OCI-LY1 (cell line): ENCODE data around the gene FBLN7.
"Not testable (repeated sequence)": the region's sequence is repeated elsewhere in the genome, so short reads cannot be mapped to it uniquely, and the experiment has no call there.

Experiments
- H2AFZ ChIP-seq: fragments of 200-600 bp; sonication (generic), shearing (Covaris generic); 2 replicates; pipeline ENCODE4 v1.6.0; 2014; ENCODE audit warnings: antibody characterized with exemption, mild to moderate bottlenecking, low read length
- H3F3A ChIP-seq: fragments of 200-600 bp; sonication (generic), shearing (Covaris generic); 2 replicates; pipeline ENCODE4 v1.6.0; 2014; ENCODE audit warnings: mild to moderate bottlenecking, antibody characterized with exemption, low read length, moderate library complexity; ENCODE audit not compliant: insufficient read depth
- H3K27ac ChIP-seq: fragments of 200-600 bp; sonication (generic); 2 replicates; pipeline ENCODE4 v1.5.1; 2014; ENCODE audit warnings: low read length, mixed run types, mild to moderate bottlenecking, low read depth; ENCODE audit not compliant: poor library complexity, severe bottlenecking
- H3K27me3 ChIP-seq: fragments of 200-600 bp; sonication (generic); 2 replicates; pipeline ENCODE4 v1.6.0; 2014; ENCODE audit warnings: antibody characterized with exemption, mild to moderate bottlenecking, low read length, moderate library complexity; ENCODE audit not compliant: insufficient read depth
- H3K36me3 ChIP-seq: fragments of 200-600 bp; sonication (generic); 2 replicates; pipeline ENCODE4 v1.6.1; 2014; ENCODE audit warnings: mild to moderate bottlenecking, antibody characterized with exemption, low read length, moderate library complexity, mixed read lengths; ENCODE audit not compliant: insufficient read depth
- H3K4me1 ChIP-seq: fragments of 200-600 bp; sonication (generic); 2 replicates; pipeline ENCODE4 v1.5.1; 2014; ENCODE audit warnings: mild to moderate bottlenecking, low read length, moderate library complexity; ENCODE audit not compliant: insufficient read depth, severe bottlenecking
- H3K4me2 ChIP-seq: fragments of 200-600 bp; sonication (generic), shearing (Covaris generic); 2 replicates; pipeline ENCODE4 v1.6.1; 2014; ENCODE audit warnings: low read length
- H3K4me3 ChIP-seq: fragments of 200-600 bp; sonication (generic); 2 replicates; pipeline ENCODE4 v1.5.1; 2014; ENCODE audit warnings: low read length, low read depth, mild to moderate bottlenecking, mixed read lengths; ENCODE audit not compliant: poor library complexity, severe bottlenecking
- H3K79me2 ChIP-seq: fragments of 200-600 bp; shearing (Covaris generic); 2 replicates; pipeline ENCODE4 v1.6.1; 2016; ENCODE audit warnings: mixed run types, low read length, mixed read lengths; ENCODE audit not compliant: insufficient read depth
- H3K9ac ChIP-seq: fragments of 200-600 bp; sonication (generic), shearing (Covaris generic); 2 replicates; pipeline ENCODE4 v1.6.1; 2014; ENCODE audit warnings: mild to moderate bottlenecking, low read length, mixed read lengths
- H3K9me2 ChIP-seq: fragments of 200-600 bp; sonication (generic), shearing (Covaris generic); 2 replicates; pipeline ENCODE4 v1.6.1; 2014; ENCODE audit warnings: low read depth, mild to moderate bottlenecking, low read length, mixed read lengths
- H3K9me3 ChIP-seq: fragments of 200-600 bp; shearing (Covaris generic); 2 replicates; pipeline ENCODE4 v1.6.1; 2014; ENCODE audit warnings: low read length, mixed read lengths
- H4K20me1 ChIP-seq: fragments of 200-600 bp; sonication (generic), shearing (Covaris generic); 2 replicates; pipeline ENCODE4 v1.6.0; 2016; ENCODE audit warnings: mild to moderate bottlenecking, low read length; ENCODE audit not compliant: insufficient read depth
- EZH2 ChIP-seq: fragments of 200-600 bp; sonication (generic), shearing (Covaris generic); IDR thresholded peaks from 2 replicates; pipeline ENCODE4 v1.8.0; 2017; ENCODE audit warnings: borderline replicate concordance, mixed run types, mild to moderate bottlenecking, antibody characterized with exemption, low read length, moderate library complexity, mixed read lengths
- TF ChIP-seq, protein P1 (sequence below): fragments of 200-600 bp; sonication (generic), shearing (Covaris generic); IDR thresholded peaks from 2 replicates; pipeline ENCODE4 v1.5.1; 2017; ENCODE audit warnings: mild to moderate bottlenecking, antibody characterized with exemption, low read length, moderate library complexity, mixed read lengths

FBLN7 gene

DNA sequence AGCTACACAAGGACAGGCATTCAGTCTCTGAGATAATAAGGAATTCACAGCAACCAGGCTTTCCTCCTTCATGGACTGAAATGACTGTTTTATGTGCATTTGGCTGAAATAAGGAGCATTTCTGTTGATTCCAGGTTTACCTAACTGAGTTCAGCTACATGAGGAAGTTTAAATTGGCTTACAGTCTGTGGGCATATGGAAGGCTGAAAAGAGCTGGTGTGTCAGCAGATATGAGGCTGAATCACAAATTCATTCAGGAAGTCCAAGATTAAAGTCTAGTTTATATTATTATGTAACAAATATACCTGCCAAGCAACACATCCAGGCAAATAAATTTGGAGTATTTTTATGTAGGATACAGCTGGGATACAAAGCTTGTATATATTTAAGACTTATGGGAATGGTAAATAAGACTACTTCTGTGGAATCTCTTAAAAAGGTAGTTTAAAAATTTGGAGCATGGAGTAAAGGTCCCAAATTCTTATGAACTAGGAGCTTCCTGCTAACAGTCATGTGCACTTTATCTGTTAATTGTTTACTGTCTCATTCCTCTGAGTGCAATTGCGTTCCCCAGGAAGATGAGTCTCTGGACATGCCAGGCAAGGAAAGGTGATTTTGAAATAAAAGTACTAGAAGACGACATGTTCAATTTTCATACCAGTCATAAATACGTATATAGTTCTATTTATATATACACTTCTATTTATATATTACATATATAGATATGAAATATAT, 63.7 kb downstream of the FBLN7 start:
- Histone ChIP-seq H3F3A (no peaks in the 10 kb centered on the region), H2AFZ (no peak overlapping the region), H3K4me2 (no peak overlapping the region), H3K4me3 (no peak overlapping the region), H3K36me3 (no peaks in the 10 kb centered on the region; the same call in 1 of the 2 replicates), H3K9me2 (no peaks in the 10 kb centered on the region), H4K20me1 (no peaks in the 10 kb centered on the region), H3K4me1 (no peaks in the 10 kb centered on the region), H3K9me3 (peaks cover 22% of the 10 kb centered on the region), H3K79me2 (no peaks in the 10 kb centered on the region), H3K9ac (no peak overlapping the region), H3K27me3 (0 out of 2 replicates have a peak, but pooled peaks cover 6% of the 10 kb centered on the region), H3K27ac (no peak overlapping the region)
- no peak for TF ChIP-seq EZH2

DNA sequence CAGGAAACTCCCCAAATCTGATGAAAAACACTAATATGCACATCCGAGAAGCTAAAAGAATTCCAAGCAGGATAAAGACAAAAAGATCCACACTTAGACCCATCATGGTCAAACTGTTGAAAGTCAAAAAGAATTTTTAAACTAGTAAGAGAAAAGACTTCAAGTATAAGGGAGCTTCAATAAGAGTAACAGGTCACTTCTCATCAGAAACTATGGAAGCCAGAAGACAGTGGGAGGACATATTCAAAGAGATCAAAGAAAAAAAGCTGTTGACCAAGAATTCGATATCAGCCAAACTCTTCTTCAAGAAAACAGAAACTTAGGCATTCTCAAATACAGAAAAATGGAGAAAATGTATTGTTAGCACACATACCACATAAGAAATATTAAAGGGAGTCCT, 66.2 kb downstream of the FBLN7 start:
- H3K27ac ChIP-seq, result no peak overlapping the region
- H3K79me2 ChIP-seq, result no peaks in the 10 kb centered on the region
- H3K4me3 ChIP-seq, result no peak overlapping the region
- no peaks in the 10 kb centered on the region; the same call in 1 of the 2 replicates for H3K36me3 ChIP-seq
- no peak overlapping the region for H3K9ac ChIP-seq
- 0 out of 2 replicates have a peak, but pooled peaks cover 6% of the 10 kb centered on the region for H3K27me3 ChIP-seq
- H3K4me1 ChIP-seq, result no peaks in the 10 kb centered on the region
- H3K9me2 ChIP-seq, result no peaks in the 10 kb centered on the region
- H4K20me1 ChIP-seq, result no peaks in the 10 kb centered on the region
- H2AFZ ChIP-seq, result no peak overlapping the region
- H3K4me2 ChIP-seq, result no peak overlapping the region
- H3K9me3 ChIP-seq, result peaks cover 22% of the 10 kb centered on the region
- no peaks in the 10 kb centered on the region for H3F3A ChIP-seq
- TF ChIP-seq EZH2, result no peak
- TF ChIP-seq, protein P1, sequence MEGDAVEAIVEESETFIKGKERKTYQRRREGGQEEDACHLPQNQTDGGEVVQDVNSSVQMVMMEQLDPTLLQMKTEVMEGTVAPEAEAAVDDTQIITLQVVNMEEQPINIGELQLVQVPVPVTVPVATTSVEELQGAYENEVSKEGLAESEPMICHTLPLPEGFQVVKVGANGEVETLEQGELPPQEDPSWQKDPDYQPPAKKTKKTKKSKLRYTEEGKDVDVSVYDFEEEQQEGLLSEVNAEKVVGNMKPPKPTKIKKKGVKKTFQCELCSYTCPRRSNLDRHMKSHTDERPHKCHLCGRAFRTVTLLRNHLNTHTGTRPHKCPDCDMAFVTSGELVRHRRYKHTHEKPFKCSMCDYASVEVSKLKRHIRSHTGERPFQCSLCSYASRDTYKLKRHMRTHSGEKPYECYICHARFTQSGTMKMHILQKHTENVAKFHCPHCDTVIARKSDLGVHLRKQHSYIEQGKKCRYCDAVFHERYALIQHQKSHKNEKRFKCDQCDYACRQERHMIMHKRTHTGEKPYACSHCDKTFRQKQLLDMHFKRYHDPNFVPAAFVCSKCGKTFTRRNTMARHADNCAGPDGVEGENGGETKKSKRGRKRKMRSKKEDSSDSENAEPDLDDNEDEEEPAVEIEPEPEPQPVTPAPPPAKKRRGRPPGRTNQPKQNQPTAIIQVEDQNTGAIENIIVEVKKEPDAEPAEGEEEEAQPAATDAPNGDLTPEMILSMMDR, result no peak

DNA sequence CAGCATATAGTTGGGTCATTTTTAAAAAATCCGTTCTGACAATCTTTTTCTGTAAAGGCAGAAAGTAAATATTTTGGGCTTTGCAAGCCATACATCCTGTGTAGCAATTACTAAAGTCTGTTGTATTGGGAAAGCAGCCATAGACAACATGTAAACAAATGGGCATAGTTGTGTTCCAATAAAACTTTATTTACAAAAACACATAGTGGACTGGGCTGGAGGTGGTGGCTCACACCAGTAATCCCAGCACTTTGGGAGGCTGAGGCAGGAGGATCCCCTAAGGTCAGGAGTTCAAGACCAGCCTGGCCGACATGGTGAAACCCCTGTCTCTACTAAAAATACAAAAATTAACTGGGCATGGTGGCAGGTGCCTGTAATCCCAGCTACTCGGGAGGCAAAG, 69.7 kb downstream of the FBLN7 start:
- not testable (repeated sequence) for H3K4me3 ChIP-seq, H3K27me3 ChIP-seq, H3K36me3 ChIP-seq, H3K79me2 ChIP-seq, H4K20me1 ChIP-seq, H3K9ac ChIP-seq, H3K27ac ChIP-seq, H2AFZ ChIP-seq, H3K4me1 ChIP-seq, H3K9me2 ChIP-seq, H3K4me2 ChIP-seq, H3F3A ChIP-seq
- H3K9me3 ChIP-seq, result peaks cover 17% of the 10 kb centered on the region

DNA sequence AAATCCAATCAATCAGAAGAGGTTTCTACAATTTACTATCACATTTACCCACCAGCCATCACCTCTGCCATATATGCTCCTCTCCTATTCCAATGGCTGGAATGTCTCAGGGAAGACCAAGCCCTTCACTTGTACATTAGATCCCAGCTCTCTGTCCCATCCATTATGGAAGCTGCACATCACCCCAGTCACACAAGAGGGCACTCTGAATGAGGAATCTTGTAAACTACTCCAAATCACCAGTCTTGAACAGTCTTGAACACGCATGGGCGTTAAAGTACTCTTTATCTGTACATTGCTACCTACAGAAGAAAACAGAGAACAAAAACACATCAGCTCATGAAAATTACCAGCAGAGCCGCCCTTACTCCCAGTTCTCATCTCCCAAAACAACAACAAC, 78.0 kb downstream of the FBLN7 start:
- Histone ChIP-seq H3K27me3 (no peaks in the 10 kb centered on the region), H3K27ac (no peak overlapping the region), H3K9ac (no peak overlapping the region), H3K9me2 (no peaks in the 10 kb centered on the region), H3K9me3 (no peaks in the 10 kb centered on the region), H4K20me1 (no peaks in the 10 kb centered on the region), H3K79me2 (no peaks in the 10 kb centered on the region), H3K36me3 (peaks cover 60% of the 10 kb centered on the region), H3K4me3 (no peak overlapping the region), H2AFZ (no peak overlapping the region), H3F3A (0 out of 2 replicates have a peak, but pooled peaks cover 3% of the 10 kb centered on the region), H3K4me2 (no peak overlapping the region), H3K4me1 (peaks cover 11% of the 10 kb centered on the region)
- no peak for TF ChIP-seq EZH2
- TF ChIP-seq, protein P1, result 0 out of 2 replicates have a peak, but pooled peaks have one; percentile 8
